Heart right ventricle (tissue), 16 donors: Measurements from ENCODE around the gene SMG6. TPM values are rescaled to one million over a fixed set of nuclear protein-coding genes. Genes with fewer than 3 reads are reported as not detected.

Experiments used
- ATAC-seq, 8 donors: fragments of 200-7000 bp; cut with Tn5 transposase; one replicate each; pipeline ENCODE4 v1.9.1; 2020; ENCODE audit warnings: mild to moderate bottlenecking in 8 of 8, moderate library complexity in 8 of 8, moderate number of reproducible peaks in 1 of 8
- DNase-seq, 2 donors: peaks; one replicate each; pipeline ENCODE4 v3.0.0-alpha.2; 2020
- H3K27ac ChIP-seq, 10 donors: fragments of 200-600 bp; sonication (generic) in 2 of 10; one replicate each; pipeline versions ENCODE4 v1.5.0 to v1.8.0; 2020 to 2022; ENCODE audit warnings: mild to moderate bottlenecking in 3 of 10
- H3K27me3 ChIP-seq, 7 donors: fragments of 200-600 bp; one replicate each; pipeline ENCODE4 v1.8.0; 2021 to 2022; ENCODE audit warnings: mild to moderate bottlenecking in 2 of 7
- H3K36me3 ChIP-seq, 9 donors: fragments of 200-600 bp; sonication (generic) in 1 of 9; one replicate each; pipeline versions ENCODE4 v1.5.0 to v1.8.0; 2020 to 2022; ENCODE audit warnings: mild to moderate bottlenecking in 2 of 9
- H3K4me1 ChIP-seq, 9 donors: fragments of 200-600 bp; sonication (generic) in 1 of 9; one replicate each; pipeline versions ENCODE4 v1.5.0 to v1.8.0; 2020 to 2022; ENCODE audit warnings: mild to moderate bottlenecking in 4 of 9
- H3K4me3 ChIP-seq, 10 donors: fragments of 200-600 bp; sonication (generic) in 2 of 10; one replicate each; pipeline versions ENCODE4 v1.5.0 to v1.8.0; 2020 to 2022; ENCODE audit warnings: mild to moderate bottlenecking in 7 of 10, moderate library complexity in 2 of 10
- H3K9me3 ChIP-seq, 11 donors: fragments of 200-600 bp in 10 of 11; sonication (generic) in 2 of 11; one replicate each; pipeline versions ENCODE4 v1.5.0 to v1.8.0; 2013 to 2022; ENCODE audit warnings: mild to moderate bottlenecking in 2 of 11, control low read depth in 1 of 11, moderate library complexity in 1 of 11
- WGBS, 2 donors: extraction: QIAGEN DNeasy Blood & Tissue Kit; methylation state at CpG; one replicate each; pipeline ENCODE4 v1.1.7; 2013; ENCODE audit warnings: inconsistent platforms in 1 of 2; 5-methylcytosine and 5-hydroxymethylcytosine counted together
- intact Hi-C, 10 donors: fragments of 100-400 bp; cut with DNase I; formaldehyde crosslinking; loops; one replicate each; pipeline versions ENCODE4 v1.11.1 to v1.14.2; 2022
- polyA plus RNA-seq, 2 donors: library from polyadenylated mRNA; stranded (reverse); fragments of 200-250 nt; gene quantifications; one replicate each; pipeline ENCODE4 v1.2.3, GENCODE V29; 2013
- total RNA-seq, 10 donors: library from RNA; stranded (reverse); fragmentation: NEBNext Ultra II Directional in 3 of 10; extraction: Animal tissue kit (Norgen Biotek cat#: 25700) in 3 of 10; gene quantifications; one replicate each; pipeline versions ENCODE4 v1.2.1 to v1.2.4, GENCODE V29; 2021 to 2023
- TF ChIP-seq, protein P1 (sequence below), 9 donors: fragments of 200-600 bp; sonication (generic) in 2 of 9; IDR thresholded peaks; one replicate each; pipeline versions ENCODE4 v1.5.0 to v1.8.0; 2021 to 2022; ENCODE audit warnings: antibody characterized with exemption in 9 of 9, mild to moderate bottlenecking in 5 of 9, moderate library complexity in 1 of 9
- donor health status: Arrhythmogenic right ventricular cardiomyopathy.
- donor health status: ischemic (EF 13 %, LVEDD 7.1; RV severe dilation, severe dysfunction).
- donor health status: healthy with polysubstance abuse.
- donor health status: DM: no; HTN: yes; CAD: no.
- donor health status: DM: no; HTN: no; CAD: no.
- donor health status: ischemic (EF 25% LVEDD 6.9; RV normal size, moderate dysfunction).
- donor health status: ischemic (EF 25% LVEDD 5.7; RV mildly dilated, moderate dysfunction).
- donor health status: healthy.
- donor health status: DM: yes; HTN: yes; CAD: no.
- donor health status: Ischemic cardiomyopathy.
- donor health status: ischemic (EF 35%, LVEDD 5.7; RV mildly dilated, moderate dysfunction).
- donor health status: nonischemic (EF 11% LVEDD 7.7; RV severe dilation, severe dysfunction).
- donor health status: DM: yes; HTN: yes; CAD: no.
- donor health status: PGD.
- donor health status: ischemic (EF 29% LVEDD 5.4; RV normal size, mild dysfunction).
- donor health status: nonischemic (EF 23%, LVEDD 6.1; RV moderate dilation, normal function).

Gene SMG6
- total and polyA plus RNA-seq, 12 donors, result 13.6 to 28.1 (median 19.6) TPM

DNA sequence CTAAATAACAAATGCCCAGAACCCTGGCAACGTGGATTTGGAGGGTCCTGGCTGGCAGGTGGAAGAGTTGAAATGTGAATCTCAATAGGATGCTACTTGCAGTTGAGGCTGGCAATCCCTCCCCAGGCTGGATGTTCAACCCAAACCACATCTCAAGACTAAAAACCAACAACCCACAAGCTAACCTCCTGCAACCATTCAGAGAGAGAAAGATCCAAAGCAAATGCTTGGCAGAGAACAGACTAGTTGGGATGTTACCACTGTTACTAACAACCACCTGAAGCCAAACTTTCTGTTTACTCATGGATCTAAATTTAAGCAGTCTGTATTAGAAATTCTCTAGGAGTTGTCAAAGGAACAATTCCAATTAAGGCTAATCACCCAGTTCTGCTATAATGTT, 27.9 kb downstream of the SMG6 start:
- Histone ChIP-seq H3K4me3 (no peak overlapping the region), H3K27me3 (no peaks in the 10 kb centered on the region), H3K9me3 (no peaks in the 10 kb centered on the region), H3K27ac (no peak overlapping the region), H3K4me1 (no peaks in the 10 kb centered on the region), H3K36me3 (peaks cover 0 to 96% (median 25%) of the 10 kb centered on the region in 9 donors)
- intact Hi-C loops, result loop anchor here in 1 of 10 donors (10.0 kb wide), 1 partner anchor 361 kb away; no protein-coding TSS in a partner anchor
- no peak for DNase-seq
- WGBS, 2 donors, result 74 to 76% methylated on average over 1 of the region's 1 CpG
- ATAC-seq, result no peak
- TF ChIP-seq, protein P1, sequence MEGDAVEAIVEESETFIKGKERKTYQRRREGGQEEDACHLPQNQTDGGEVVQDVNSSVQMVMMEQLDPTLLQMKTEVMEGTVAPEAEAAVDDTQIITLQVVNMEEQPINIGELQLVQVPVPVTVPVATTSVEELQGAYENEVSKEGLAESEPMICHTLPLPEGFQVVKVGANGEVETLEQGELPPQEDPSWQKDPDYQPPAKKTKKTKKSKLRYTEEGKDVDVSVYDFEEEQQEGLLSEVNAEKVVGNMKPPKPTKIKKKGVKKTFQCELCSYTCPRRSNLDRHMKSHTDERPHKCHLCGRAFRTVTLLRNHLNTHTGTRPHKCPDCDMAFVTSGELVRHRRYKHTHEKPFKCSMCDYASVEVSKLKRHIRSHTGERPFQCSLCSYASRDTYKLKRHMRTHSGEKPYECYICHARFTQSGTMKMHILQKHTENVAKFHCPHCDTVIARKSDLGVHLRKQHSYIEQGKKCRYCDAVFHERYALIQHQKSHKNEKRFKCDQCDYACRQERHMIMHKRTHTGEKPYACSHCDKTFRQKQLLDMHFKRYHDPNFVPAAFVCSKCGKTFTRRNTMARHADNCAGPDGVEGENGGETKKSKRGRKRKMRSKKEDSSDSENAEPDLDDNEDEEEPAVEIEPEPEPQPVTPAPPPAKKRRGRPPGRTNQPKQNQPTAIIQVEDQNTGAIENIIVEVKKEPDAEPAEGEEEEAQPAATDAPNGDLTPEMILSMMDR (IDR thresholded peaks at IDR 0.05), result no peak

GRCh38 chr17:2274414-2274813, 29.2 kb downstream of the SMG6 start:
- Histone ChIP-seq H3K9me3 (no peaks in the 10 kb centered on the region), H3K36me3 (peaks cover 0 to 96% (median 12%) of the 10 kb centered on the region in 9 donors), H3K27ac (no peak overlapping the region), H3K4me1 (no peaks in the 10 kb centered on the region), H3K4me3 (no peak overlapping the region), H3K27me3 (no peaks in the 10 kb centered on the region)
- ATAC-seq, result no peak
- TF ChIP-seq, protein P1 (IDR thresholded peaks at IDR 0.05), result no peak
- 68 to 72% methylated on average over 2 of the region's 2 CpGs for WGBS, 2 donors
- intact Hi-C loops, result loop anchor here in 1 of 10 donors (10.0 kb wide), 1 partner anchor 360 kb away; no protein-coding TSS in a partner anchor
- DNase-seq, result no peak

- Histone ChIP-seq H3K9me3 (no peaks in the 10 kb centered on the region), H3K36me3 (peaks cover 0 to 93% (median 9%) of the 10 kb centered on the region in 9 donors), H3K27ac (no peak overlapping the region), H3K4me1 (peaks cover 0 to 13% (median 0%) of the 10 kb centered on the region in 9 donors), H3K4me3 (no peak overlapping the region), H3K27me3 (no peaks in the 10 kb centered on the region)
- 93 to 100% methylated on average over 3 of the region's 3 CpGs for WGBS, 2 donors
- ATAC-seq (no peak), DNase-seq (no peak)
- TF ChIP-seq, protein P1 (IDR thresholded peaks at IDR 0.05), result no peak
- intact Hi-C loops, result loop anchor here in 1 of 10 donors (10.0 kb wide), 1 partner anchor 357 kb away; no protein-coding TSS in a partner anchor
Measured at GRCh38 chr17:2271985-2272702, 31.4 kb downstream of the SMG6 start.

DNA sequence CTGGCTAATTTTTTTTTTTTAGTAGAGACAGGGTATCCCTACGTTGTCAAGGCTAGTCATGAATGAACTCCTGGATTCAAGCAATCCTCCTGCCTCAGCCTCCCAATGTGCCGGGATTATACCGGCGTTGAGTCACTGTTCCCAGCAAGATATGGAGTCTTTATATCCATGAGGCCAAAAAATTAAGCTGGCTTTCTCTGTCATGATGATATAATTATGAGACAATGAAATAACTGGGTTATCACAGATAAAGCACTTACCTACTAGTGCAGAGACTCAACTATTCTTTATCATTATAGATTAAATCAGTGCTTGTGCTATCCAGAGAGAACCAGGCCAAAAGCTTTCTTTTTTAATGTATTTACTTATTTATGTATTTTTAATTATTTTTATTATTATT, 36.2 kb downstream of the SMG6 start:
- TF ChIP-seq, protein P1 (IDR thresholded peaks at IDR 0.05), result no peak
- peaks cover 0 to 70% (median 5%) of the 10 kb centered on the region in 9 donors for H3K36me3 ChIP-seq
- no peaks in the 10 kb centered on the region for H3K27me3 ChIP-seq
- no peak for DNase-seq
- H3K27ac ChIP-seq, result peak overlapping the region in 1 of 10 donors; percentile 84
- H3K4me3 ChIP-seq, result no peak overlapping the region
- intact Hi-C loops, result no loop called here
- ATAC-seq, result no peak
- H3K9me3 ChIP-seq, result no peaks in the 10 kb centered on the region
- peaks cover 0 to 52% (median 11%) of the 10 kb centered on the region in 9 donors for H3K4me1 ChIP-seq
- 86 to 93% methylated on average over 4 of the region's 4 CpGs for WGBS, 2 donors
